Measurements from ENCODE around the gene ZNF784.
"Not testable (repeated sequence)": the region's sequence is repeated elsewhere in the genome, so short reads cannot be mapped to it uniquely, and the experiment has no call there.

- TF ChIP-seq ZNF350 (tag by site-specific recombination; IDR thresholded peaks at IDR 0.05); ZNF138 (tag by site-specific recombination; IDR thresholded peaks at IDR 0.05; ENCODE audit: borderline replicate concordance): not testable (repeated sequence)
These were observed 50.4 kb downstream of the ZNF784 start for GRCh38 chr19:55573929-55574328.
